Stimulated activated CD8-positive, alpha-beta memory T cell treated with anti-CD3 and anti-CD28 coated beads, Interleukin-7, amount 100 ng/mL, for 24 hours (primary cell): ENCODE data around the gene CA12.
"Not testable (repeated sequence)": the region's sequence is repeated elsewhere in the genome, so short reads cannot be mapped to it uniquely, and the experiment has no call there.

Source experiments
- DNase-seq: peaks from one replicate; pipeline ENCODE4 v3.0.0-alpha.2; 2020; ENCODE audit warnings: low read depth

Gene CA12

DNA sequence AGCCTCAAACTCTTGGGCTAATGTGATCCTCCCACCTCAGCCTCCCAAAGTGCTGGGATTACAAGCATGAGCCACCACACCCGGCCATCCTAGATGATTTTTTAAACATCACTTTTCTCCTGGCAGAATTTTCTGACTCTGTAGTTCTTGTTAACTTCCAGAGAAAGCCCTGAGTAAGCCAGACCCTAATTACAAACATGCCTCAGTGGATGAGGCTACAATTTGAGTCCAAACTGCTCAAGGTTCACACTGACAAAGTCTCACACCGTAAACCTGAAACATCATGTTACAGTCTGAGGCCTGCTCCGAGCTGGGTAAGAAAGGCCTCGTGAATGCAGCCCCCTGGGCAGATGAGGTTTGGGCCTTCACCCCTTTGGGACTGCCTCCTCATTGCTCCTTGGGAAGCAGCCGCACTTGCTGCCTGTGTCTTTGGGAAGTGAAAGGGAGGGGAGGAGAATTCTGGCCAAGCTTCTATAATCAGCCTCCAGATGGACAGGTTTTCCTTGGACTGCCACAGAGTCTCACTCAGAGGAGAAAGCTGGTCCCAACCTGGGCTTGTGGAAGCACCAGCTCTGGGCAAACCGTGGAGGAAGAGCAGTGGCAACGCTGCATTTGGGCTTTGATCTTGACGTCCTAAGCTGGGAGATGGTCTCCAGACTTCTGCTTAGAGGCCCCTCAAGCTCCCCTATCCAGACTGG, 46.0 kb downstream of the CA12 start:
- no peak for DNase-seq

DNA sequence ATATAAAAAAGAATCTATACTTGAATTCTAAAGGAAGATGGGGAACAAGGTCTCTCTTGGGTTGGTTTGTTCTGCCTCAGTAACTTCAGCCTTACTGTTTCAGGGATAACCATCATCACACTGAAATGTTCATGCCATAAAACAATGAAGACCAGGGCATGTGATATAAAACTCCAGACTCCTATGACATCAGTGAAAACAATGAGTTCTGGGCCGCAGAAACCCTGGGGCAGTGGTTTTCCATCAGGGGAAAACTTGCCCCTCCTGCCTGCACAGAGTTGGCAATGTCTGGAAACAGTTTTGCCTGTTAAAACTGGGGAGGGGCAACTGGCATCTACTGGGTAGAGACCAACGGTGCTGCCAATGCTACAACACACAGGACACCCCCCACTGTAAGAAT, 46.8 kb downstream of the CA12 start:
- no peak for DNase-seq

DNA sequence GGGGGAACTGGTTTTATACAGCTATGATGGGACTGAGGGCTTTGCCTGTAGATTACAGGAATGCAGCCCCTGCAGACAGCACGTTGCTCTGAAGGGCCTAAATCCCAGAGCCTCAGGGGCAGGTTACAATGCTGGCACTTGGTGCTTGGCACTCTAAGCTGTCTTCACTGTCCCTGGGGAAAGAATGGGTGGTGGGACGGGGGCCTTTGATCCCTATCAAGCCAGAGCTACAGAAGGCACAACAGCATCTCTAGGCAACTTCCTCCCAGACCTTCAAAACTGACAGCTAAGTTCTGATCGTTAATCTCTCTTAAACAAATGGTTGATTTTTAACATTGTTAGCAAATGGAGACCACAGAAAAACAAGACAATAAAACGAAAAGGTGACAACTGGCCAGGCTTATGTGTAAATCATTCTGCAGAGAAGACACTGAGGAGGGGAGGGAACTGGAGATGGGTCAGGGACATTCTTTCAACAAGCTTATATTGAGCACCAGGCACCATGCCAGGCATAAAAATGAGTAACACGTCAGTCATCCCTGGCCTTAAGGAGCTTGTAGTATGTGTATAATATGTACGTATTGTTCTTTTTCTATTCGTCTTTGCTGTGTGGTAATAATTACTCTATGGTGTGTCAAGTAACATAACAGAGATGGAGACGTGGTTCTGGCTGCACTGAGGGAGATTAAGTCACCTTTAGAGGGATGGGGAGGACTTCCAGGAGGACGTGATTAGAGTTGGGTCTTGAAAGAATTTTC, 49.1 kb downstream of the CA12 start:
- no peak for DNase-seq

DNA sequence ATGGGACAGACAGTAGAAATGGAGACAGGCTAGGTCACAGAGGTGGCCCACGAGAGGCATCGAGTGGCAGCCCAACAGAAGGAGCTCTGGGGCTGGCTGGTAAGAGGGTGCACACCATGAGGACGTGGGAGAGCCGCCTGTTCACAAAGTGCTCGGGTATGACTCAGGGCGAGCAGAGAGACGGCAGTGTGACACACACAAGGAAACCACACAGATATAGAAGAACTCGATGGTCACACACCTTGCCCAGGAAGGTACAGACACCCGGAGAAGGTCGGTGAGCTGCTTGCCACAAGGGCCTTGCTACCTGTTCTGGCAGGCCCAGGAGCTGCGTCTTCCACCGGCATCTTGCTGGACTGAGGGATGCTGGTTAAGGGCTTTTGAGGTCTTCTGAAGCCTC, 50.2 kb downstream of the CA12 start:
- no peak for DNase-seq

DNA sequence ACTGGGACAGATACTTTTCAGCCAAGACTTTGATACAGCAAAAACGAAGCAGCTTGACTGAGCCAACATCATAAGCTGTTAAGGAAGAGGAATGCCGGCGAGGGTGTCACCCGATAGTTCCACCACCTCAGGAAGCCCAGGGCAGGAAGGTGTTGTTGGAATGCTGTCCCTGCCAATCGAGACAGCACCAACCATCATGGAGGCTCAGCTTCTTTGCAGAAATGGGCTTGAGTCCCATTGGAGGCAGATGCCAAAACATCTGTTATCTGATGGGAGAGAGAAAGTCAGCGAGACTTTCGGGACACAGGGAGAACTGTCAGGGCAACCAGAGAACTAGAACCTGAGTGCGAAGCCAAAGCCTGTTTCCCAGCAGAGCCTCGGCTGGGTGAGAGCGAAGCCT, 50.7 kb downstream of the CA12 start:
- DNase-seq, result no peak

DNA sequence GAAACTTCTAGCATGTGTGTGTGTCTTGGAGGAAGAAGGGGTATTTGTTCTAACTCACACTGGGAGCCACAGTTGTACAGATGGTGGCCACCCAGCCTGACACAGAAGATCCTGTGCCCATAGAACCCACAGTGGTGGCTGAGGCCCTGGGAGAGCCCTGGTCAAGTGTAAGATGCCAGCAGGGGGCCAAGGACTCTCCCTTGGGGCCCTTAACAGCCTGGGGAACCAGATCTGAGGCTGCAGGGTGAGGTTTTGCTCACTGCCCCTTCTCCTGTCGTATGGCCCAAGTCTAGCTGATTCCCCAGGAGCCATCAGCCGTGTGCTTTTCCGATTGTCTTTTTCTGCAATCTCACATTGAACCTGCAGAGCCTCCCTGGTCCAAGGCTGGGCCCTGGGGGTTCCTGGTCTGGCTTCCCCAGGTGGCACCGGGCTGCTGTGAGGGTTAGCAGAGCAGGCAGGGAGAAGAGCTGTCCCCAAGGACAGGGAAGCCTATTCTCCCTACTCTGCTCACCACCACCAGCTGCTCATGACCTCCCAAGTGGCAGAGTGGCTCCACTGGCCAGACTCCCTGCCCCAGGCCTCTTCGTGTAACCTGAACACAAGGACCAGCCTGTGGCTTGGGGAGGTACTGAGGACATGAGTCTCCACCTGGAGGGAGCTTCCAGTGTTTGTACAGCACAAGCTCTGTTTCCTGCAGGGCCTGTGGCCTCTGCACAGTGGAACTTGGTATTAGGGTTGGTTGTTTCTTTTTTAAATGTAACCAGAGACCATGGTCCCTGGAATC, 51.9 kb downstream of the CA12 start:
- no peak for DNase-seq

DNA sequence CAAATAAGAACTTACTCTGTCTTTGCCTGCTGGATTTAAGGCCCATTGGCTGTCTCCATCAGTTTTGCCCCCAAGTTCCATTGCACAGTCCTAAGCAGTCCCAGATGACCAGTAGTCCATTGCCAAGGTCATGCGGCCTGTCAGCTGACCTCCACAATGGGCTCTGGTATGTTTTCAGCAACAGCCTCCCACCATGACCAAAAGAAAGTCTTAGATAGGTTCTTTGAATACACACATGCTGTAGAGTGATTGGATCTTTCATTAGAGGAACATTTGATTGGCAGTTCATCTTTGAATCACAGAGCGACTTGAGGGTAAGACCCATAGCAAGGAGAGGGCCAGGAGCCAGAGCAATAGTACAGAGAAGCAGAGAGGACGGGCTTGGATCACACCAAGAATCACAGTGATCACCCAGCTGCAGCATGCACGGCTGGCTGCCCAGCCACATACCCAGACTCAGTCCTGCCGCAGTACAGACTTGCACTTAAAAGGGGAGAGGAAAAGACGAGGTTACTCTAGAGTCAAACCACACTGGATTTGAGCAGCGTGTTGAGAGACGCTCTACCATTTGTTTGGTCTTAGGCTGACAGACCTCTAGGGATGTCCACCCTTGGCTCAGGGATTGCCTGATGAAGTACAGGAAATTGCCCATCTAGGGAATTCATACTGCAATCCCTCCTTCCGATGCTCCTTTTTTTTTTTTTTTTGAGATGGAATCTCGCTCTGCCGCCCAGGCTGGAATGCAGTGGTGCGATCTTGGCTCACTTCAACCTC, 53.8 kb downstream of the CA12 start:
- DNase-seq, result no peak

DNA sequence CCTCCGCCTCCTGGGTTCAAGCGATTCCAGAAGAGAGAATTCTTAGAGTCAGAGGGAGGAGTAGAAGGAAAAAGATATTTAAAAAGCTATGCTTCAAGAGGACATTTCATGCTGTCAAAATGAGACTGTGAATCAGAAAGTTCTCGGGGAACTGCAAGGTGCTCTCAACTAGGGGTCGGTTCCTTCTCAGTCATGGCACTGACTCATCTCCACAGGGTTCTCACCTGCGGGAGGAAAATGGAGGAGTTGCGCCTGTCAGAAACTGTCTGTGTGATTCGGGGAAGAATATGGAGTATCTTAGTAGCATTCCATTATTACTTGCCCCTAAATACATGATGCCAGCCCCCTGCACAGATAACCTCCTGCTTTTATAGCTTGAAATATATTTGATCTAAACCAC, 56.9 kb downstream of the CA12 start:
- no peak for DNase-seq

DNA sequence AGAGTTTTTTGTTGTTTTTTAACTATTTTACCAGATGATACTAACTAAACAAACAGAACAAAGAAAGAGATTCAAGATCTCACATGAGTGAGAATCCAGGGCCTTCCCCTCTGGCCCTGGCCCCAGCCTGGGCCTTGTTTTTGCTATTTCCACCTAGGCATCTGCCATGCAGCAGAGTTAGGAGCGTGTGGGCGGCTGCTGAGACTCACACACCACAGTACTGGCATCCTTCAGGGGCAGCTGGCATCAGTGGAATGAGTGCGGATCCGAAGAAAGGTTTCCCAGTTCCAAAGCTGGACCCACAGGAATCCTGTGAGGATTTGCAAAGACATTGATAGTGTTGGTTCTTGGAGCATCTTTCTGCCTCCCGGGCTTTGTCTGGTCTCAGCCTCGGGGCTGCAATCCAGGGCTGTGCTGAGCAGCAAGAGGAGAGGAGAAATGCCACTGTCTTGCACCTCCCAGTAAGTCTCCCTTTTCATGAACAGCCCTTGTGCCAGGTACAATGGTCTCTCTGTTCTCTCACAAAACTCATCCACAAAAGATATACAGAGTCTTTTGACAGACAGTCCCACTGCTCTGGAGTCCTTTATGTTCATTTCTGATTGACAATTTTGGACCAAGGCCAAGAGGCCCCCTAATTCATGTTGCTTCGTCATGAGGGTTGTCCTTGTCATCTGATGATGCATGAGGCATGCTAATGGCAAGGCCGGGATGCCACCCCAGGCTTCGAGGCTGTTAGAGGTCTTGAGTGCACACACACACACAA, 57.7 kb downstream of the CA12 start:
- no peak for DNase-seq

DNA sequence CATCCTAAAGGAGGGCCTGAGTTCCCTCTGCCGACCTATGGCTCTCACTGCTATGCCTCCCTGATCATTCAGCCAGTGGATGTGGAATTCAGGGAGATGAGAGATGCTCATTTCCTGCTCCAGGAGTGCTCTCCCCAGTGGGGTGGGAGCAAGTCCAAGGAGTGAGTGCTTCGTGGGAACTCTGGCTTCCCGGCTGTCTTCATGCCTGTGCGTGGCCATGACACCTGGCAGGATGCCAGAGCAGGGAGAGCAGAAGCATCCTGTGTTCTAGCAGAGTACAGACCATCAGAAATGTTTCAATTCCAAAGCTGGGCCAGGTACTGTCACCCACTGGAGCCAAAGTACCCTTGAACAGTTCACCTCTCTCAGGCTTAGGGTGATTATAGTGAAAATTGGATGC, 59.1 kb downstream of the CA12 start:
- no peak for DNase-seq

DNA sequence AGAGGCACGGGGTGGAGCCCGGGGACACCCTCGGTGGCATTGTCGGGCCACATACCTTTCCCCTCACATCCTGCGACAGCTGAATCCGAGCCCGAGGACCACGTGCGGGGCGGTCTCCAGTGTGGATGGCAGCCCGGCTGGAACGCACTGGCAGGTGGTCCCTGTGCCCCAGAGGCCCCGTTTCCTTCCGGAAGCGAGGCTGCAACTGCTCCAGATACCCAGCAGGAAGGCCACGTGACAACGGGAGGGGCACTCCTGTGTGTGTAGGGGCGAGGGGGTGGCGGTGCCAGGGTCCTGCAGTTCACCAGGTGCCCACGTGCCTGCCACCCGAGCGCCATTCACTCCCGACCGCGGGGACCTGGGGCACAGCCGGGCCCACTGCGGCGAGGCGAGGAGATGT, 60.2 kb downstream of the CA12 start:
- no peak for DNase-seq

DNA sequence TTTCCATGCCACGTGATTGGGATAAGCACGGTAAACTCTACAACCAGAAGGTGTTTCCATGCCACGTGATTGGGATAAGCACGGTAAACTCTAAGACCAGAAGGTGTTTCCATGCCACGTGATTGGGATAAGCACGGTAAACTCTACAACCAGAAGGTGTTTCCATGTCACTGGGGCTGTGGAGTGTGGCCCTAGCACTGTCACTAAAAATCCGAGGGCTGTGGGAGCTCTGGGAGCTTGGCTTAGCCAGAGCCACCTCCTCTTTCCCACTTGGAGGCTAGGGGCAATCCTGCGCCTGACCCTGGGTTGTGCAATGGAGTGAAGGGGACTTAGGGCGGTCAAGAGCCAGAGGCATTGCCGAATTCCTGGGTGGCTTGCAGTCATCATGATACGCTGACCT, 60.7 kb downstream of the CA12 start:
- DNase-seq, result not testable (repeated sequence)

DNA sequence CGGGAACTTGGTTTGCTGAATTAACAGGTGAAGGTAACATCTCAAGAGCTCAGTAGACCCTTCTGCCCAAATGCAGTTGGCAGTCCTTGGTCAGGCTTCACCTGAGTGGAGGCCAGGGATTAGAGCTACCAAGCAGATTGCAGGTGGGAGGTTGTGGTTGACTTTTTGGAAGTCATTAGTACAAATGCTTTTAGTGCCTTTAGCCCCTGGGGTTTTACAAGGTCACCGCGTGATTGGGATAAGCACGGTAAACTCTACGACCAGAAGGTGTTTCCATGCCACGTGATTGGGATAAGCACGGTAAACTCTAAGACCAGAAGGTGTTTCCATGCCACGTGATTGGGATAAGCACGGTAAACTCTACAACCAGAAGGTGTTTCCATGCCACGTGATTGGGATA, 61.2 kb downstream of the CA12 start:
- DNase-seq, result not testable (repeated sequence)

DNA sequence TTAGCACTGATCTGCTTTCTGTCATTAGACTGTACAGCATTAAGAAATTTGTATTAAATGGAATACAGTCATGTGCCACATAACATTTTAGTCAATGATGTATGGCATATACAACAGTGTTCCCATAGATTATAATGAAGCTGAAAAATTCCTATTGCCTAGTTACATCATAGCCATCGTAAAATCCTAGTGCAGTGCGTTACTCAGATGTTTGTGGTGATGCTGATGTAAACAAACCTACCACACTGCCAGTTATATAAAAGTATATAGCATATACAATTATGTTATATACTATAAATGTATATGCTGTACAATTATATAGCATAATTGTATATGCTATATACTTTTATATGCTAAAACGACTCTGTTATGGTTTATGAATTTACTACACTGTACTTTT, 62.6 kb downstream of the CA12 start:
- no peak for DNase-seq

DNA sequence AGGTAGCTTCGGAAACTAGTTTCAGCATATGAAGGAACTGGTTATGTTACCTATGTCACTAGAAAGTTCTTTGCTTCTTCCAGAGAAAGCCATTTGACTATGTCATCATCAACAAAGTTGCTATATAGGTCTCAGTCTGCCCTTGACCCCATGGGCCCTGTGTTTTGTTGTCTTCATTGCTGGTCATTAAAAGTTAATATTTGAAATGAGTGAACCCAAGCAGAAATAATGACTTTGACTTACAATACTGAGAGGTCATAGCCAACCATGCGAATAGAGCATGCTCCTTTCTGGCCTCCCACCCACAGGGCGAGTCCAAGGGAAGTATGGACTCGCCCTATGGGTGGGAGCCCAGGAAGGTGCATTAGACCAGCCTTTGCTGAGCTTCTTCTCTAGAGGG, 63.3 kb downstream of the CA12 start:
- DNase-seq, result no peak

DNA sequence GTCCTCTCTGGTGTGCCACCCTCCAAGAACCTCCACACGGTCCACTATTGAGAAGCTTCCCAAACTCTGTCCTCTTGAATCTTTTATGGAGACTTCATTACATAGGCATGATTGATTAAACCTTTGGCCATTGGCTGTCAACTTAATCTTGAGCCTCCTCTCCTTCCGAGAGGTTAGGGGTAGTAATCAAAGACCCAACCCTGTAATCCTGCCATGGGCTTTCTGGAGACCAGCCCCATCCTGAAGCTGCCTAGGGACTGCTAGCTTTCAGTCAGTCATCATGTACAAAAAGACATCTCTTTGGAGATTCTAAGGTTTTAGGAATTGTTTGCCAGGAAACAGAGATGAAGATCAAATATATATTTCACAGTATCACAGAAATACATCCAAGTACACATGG, 67.2 kb downstream of the CA12 start:
- DNase-seq, result no peak

DNA sequence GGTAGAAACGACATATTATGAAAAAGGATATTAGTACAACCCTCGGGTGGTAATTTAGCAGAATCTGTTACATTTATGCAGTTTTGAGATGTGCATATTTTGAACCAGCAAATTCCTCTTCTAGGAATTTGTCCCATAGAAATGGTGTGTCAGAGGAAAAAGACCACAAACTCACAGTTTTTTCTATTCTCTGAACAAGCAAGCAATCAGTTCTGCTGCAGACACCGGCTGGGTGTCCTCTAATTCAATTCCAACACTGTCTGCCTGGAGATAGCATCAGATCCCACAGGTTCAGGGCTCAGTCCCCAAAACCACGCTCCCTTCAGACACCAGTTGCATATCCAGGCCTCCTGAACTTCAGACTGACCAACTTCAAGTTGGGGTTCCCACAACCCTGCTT, 67.8 kb downstream of the CA12 start:
- no peak for DNase-seq

DNA sequence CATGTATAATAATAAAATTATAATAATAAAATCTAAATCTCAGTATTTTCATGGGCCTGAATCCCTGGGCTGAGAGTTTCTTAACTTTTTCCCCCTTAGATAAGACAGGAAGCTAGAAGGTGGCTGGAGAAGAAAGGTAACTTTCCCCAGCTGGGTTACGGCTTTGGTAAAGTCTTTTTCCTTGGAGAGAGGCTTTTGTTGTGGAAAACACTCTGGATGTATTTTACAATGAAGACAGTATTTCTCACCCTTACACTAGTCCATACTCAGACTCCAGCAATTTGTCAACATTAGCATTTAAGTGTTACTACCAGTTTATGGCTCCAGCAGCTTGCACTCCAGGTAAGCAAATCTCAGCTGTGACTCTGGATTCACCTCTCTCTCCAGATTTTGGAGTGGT, 69.4 kb downstream of the CA12 start:
- no peak for DNase-seq

DNA sequence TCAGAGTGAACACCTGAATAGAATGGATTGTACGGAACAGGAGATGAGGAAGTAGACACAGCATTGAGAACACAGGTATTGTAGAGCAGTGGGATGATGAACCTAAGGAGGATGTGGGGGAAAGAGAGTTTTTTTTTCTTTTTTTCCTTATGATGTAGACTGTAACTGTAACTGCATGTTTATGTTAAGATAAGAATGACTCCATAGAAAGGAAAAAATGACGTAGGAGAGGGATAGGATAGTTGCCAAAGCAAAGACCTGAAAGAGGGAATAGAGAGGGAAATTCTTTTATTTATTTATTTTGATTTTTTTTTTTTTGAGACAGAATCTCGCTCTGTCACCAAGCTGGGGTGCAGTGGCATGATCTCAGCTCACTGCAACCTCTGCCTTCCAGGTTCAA, 71.0 kb downstream of the CA12 start:
- DNase-seq, result no peak

DNA sequence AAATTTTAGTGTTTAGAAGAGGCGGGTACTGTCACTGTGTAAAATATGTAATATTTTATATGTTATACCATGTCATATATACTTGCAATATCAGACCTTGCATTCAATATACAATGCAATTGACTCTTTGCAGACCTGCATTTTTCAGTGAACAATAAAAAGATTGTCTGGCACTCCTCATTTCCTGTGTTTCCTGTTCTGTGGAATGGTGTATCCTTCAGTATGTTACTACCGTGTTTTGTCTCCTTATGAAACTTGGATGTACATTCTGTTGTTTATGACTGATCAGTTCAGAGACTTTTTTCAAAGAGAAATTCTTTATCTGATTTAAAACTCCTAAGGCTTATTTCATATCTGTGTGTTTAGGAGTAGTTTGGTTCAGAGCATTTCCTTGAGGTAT, 72.7 kb downstream of the CA12 start:
- no peak for DNase-seq

DNA sequence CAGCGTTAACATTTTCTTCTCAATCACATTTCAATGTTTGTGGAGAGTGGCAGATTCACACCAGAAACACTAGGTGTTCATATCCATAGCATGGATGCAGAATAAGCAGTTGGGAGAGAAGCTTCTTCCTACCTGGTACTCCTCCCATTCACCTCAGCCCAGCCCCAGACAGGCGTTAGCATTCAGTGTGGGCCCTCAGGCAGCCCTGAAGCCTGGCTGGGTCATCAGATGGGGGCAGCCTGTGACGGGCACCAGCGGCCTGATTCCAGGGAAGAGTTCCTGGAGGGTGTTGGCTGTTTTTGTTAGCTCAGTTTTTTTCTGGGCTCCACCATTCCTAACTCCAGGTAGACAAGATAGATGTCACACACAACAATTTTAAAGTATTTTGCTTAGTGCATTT, 73.2 kb downstream of the CA12 start:
- no peak for DNase-seq
